ENCODE measurements around the gene GJA4. TPM values are rescaled to one million over a fixed set of nuclear protein-coding genes. Genes with fewer than 3 reads are reported as not detected.

The GJA4 gene
- total and polyA plus RNA-seq, 2 of the 13 experiments (the other 11 are each of a cell fraction or from before 2014, with no cell fraction given) = not detected

GRCh38 chr1:34771573-34772371 is 21.0 kb upstream of the GJA4 start:
- Histone ChIP-seq H3K9me3 (ENCODE audit: low read length) (no peaks in the 10 kb centered on the region), H3K4me2 (ENCODE audit: low read depth, low read length) (no peak overlapping the region), H2AFZ (ENCODE audit: low read length) (no peak overlapping the region), H3K27ac (ENCODE audit: extremely low read length, insufficient read depth, low read length) (no peak overlapping the region), H3K9ac (ENCODE audit: insufficient read depth, low read depth, low read length) (no peak overlapping the region), H3K27me3 (ENCODE audit: control insufficient read depth in 1 of 2, insufficient read depth in 2 of 2, low read length in 2 of 2) (peaks cover 0 to 19% of the 10 kb centered on the region in 2 experiments; a peak in 3 of 5 replicates), H3K4me3 (replicated peaks in 1 of 3; ENCODE audit: insufficient read depth in 1 of 3, low read depth in 2 of 3, low read length in 3 of 3) (no peak overlapping the region), H4K20me1 (ENCODE audit: insufficient read depth, low read length) (no peaks in the 10 kb centered on the region), H3K79me2 (ENCODE audit: insufficient read depth, low read length) (no peaks in the 10 kb centered on the region), H3K36me3 (replicated peaks in 1 of 2; ENCODE audit: control insufficient read depth in 1 of 2, insufficient read depth in 2 of 2, low read length in 2 of 2) (no peaks in the 10 kb centered on the region), H3K4me1 (ENCODE audit: insufficient read depth, low read length) (no peaks in the 10 kb centered on the region)
- BruUV-seq (replicated peaks) = no TSS peak
- in situ Hi-C loops (cut with HindIII; ENCODE audit: extremely low pct_ligation_motif_present, low pct_unique_long_range_greater_than_20kb) (no loop called here), intact Hi-C loops (cut with micrococcal nuclease; ENCODE audit: unreplicated experiment) (no loop called here)
- ChIA-PET POLR2A (no interaction called here), CTCF (ENCODE audit: low intra/inter-chr PET ratio, low total read pairs) (no interaction called here)
- ATAC-seq = no peak
- DNase-seq (ENCODE audit: low spot score) = no peak
- FAIRE-seq = no peak
- TF ChIP-seq NCOA5 (CRISPR knock-in tag; IDR thresholded peaks at IDR 0.05) = no peak
- no peak for TF ChIP-seq SP5 (CRISPR knock-in tag; IDR thresholded peaks at IDR 0.05; ENCODE audit: borderline replicate concordance, low read depth)
- no peak for TF ChIP-seq ZFP36L1 (CRISPR knock-in tag; IDR thresholded peaks at IDR 0.05)
- TF ChIP-seq SIN3B (IDR thresholded peaks at IDR 0.05; ENCODE audit: low read length) = no peak
- no peak for TF ChIP-seq SETDB1 (CRISPR knock-in tag; IDR thresholded peaks at IDR 0.05; ENCODE audit: borderline replicate concordance)
- TF ChIP-seq ATF1 (CRISPR knock-in tag; IDR thresholded peaks at IDR 0.05) = no peak
- no peak for TF ChIP-seq NFRKB (IDR thresholded peaks at IDR 0.05)
- TF ChIP-seq MXD4 (CRISPR knock-in tag; IDR thresholded peaks at IDR 0.05) = no peak
- no peak for TF ChIP-seq XBP1 (CRISPR knock-in tag; IDR thresholded peaks at IDR 0.05)
- no peak for TF ChIP-seq REPIN1 (CRISPR knock-in tag; IDR thresholded peaks at IDR 0.05; ENCODE audit: borderline replicate concordance, low read depth)
- TF ChIP-seq DDIT3 (CRISPR knock-in tag; IDR thresholded peaks at IDR 0.05) = no peak
- TF ChIP-seq RARG (CRISPR knock-in tag; IDR thresholded peaks at IDR 0.05; ENCODE audit: low read depth) = no peak
- no peak for TF ChIP-seq ZNF280D (CRISPR knock-in tag; IDR thresholded peaks at IDR 0.05)
- TF ChIP-seq FOXK1 (CRISPR knock-in tag; IDR thresholded peaks at IDR 0.05; ENCODE audit: borderline replicate concordance, low read depth) = no peak
- TF ChIP-seq ZNF232 (CRISPR knock-in tag; IDR thresholded peaks at IDR 0.05; ENCODE audit: borderline replicate concordance) = no peak
- no peak for TF ChIP-seq ZNF619 (CRISPR knock-in tag; IDR thresholded peaks at IDR 0.05)
- no peak for TF ChIP-seq ZNF20 (CRISPR knock-in tag; IDR thresholded peaks at IDR 0.05)
- TF ChIP-seq SMAD9 (CRISPR knock-in tag; IDR thresholded peaks at IDR 0.05) = no peak
- TF ChIP-seq TFAP4 (IDR thresholded peaks at IDR 0.05; ENCODE audit: borderline replicate concordance, low read depth) = no peak
- 28% methylated on average over 16 of the region's 16 CpGs for WGBS (ENCODE audit: low lambda C conversion rate)

Measured in HepG2 (cell line).